ENCODE results near the gene BIN1. TPM values are rescaled to one million over a fixed set of nuclear protein-coding genes. Genes with fewer than 3 reads are reported as not detected.
"Not testable (repeated sequence)": the region's sequence is repeated elsewhere in the genome, so short reads cannot be mapped to it uniquely, and the experiment has no call there.

Gene BIN1
- total RNA-seq, 1 experiment from 2014 or later = 198 TPM

DNA sequence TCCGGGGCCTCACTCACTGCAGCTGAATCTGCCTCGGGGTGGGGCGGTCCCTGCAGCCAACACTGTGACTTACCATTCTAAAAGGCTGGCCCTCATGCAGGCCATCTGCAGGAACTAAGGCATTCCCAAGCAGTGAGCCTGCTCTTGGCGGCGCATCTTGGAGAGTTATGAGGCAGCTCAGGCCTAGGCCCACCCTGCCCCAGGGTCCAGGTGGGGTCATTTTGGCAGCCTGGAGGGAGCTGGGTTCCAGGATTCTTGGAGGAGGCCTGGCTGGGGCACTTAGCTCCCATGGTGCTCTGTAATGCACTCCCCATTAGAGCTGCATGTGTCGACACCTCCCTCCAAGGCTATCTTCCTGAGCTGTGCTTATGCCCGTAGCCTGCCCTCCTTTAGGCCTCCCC, 14.8 kb upstream of the BIN1 start:
- no peak overlapping the region for H3K4me3 ChIP-seq (ENCODE audit: low read depth, low read length)
- TF ChIP-seq, protein P1, sequence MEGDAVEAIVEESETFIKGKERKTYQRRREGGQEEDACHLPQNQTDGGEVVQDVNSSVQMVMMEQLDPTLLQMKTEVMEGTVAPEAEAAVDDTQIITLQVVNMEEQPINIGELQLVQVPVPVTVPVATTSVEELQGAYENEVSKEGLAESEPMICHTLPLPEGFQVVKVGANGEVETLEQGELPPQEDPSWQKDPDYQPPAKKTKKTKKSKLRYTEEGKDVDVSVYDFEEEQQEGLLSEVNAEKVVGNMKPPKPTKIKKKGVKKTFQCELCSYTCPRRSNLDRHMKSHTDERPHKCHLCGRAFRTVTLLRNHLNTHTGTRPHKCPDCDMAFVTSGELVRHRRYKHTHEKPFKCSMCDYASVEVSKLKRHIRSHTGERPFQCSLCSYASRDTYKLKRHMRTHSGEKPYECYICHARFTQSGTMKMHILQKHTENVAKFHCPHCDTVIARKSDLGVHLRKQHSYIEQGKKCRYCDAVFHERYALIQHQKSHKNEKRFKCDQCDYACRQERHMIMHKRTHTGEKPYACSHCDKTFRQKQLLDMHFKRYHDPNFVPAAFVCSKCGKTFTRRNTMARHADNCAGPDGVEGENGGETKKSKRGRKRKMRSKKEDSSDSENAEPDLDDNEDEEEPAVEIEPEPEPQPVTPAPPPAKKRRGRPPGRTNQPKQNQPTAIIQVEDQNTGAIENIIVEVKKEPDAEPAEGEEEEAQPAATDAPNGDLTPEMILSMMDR (IDR thresholded peaks at IDR 0.05; ENCODE audit: insufficient read depth in 1 of 2, low read depth in 1 of 2, low read length in 1 of 2, severe bottlenecking in 1 of 2, unreplicated experiment in 1 of 2) = no peak
- no peaks in the 10 kb centered on the region; the same call in none of the 2 replicates for H3K36me3 ChIP-seq (ENCODE audit: control insufficient read depth, insufficient read depth, low read length)
- H3K4me1 Mint-ChIP-seq (ENCODE audit: low read depth, unreplicated experiment) = peaks cover 52% of the 10 kb centered on the region
- intact Hi-C loops (cut with micrococcal nuclease; ENCODE audit: unreplicated experiment) = no loop called here
- H3K27me3 Mint-ChIP-seq (ENCODE audit: insufficient read depth, unreplicated experiment) = no peaks in the 10 kb centered on the region
- H3K9me3 Mint-ChIP-seq (ENCODE audit: unreplicated experiment) = no peaks in the 10 kb centered on the region
- POLR2A ChIA-PET = no interaction called here
- H3K27ac Mint-ChIP-seq (ENCODE audit: unreplicated experiment) = peak overlapping the region; percentile 55
- peaks cover 82% of the 10 kb centered on the region for H3K4me1 ChIP-seq
- H3K27me3 ChIP-seq (replicated peaks; ENCODE audit: control insufficient read depth, insufficient read depth, low read length) = no peaks in the 10 kb centered on the region
- H3K9me3 ChIP-seq = no peaks in the 10 kb centered on the region
- BruUV-seq (replicated peaks) = no TSS peak
- no peak overlapping the region for H3K4me3 Mint-ChIP-seq (ENCODE audit: unreplicated experiment)
- peaks cover 9% of the 10 kb centered on the region for H3K36me3 Mint-ChIP-seq (ENCODE audit: insufficient read depth, unreplicated experiment)
- DNase-seq = peak in 1 of 2 experiments; percentile 47
- CTCF ChIA-PET = interaction anchor here (1.1 kb wide), 1 partner anchor 75 kb away, joined by 4 read pairs; no protein-coding TSS in a partner anchor

DNA sequence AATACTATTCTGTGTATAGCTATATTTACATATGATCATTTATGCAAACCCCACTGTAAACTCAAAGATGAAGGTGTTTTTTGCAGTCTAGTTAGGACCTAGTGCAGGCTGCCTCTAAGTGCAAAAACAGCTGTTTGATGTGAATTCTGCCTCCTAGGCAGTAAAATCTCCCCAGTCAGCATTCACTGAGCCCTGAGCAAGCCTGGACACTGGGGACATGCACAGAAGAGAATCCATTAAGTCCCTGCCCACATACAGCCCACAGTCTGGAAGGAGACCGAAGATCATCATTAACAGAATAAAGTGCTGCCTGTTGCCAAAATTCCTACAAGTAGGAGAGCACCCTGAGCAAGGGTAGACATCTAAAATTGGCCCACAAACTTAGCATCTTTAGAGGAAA, 14.4 kb upstream of the BIN1 start:
- H3K36me3 ChIP-seq (ENCODE audit: control insufficient read depth, insufficient read depth, low read length) = no peaks in the 10 kb centered on the region; the same call in none of the 2 replicates
- H3K4me3 ChIP-seq (ENCODE audit: low read depth, low read length) = no peak overlapping the region
- TF ChIP-seq, protein P1 (IDR thresholded peaks at IDR 0.05; ENCODE audit: insufficient read depth in 1 of 2, low read depth in 1 of 2, low read length in 1 of 2, severe bottlenecking in 1 of 2, unreplicated experiment in 1 of 2) = no peak
- Mint-ChIP-seq H3K4me1 (ENCODE audit: low read depth, unreplicated experiment) (peaks cover 51% of the 10 kb centered on the region), H3K9me3 (ENCODE audit: unreplicated experiment) (no peaks in the 10 kb centered on the region), H3K27me3 (ENCODE audit: insufficient read depth, unreplicated experiment) (no peaks in the 10 kb centered on the region), H3K4me3 (ENCODE audit: unreplicated experiment) (no peak overlapping the region), H3K36me3 (ENCODE audit: insufficient read depth, unreplicated experiment) (peaks cover 9% of the 10 kb centered on the region), H3K27ac (ENCODE audit: unreplicated experiment) (peak overlapping the region; percentile 76)
- no peaks in the 10 kb centered on the region for H3K9me3 ChIP-seq
- POLR2A ChIA-PET = no interaction called here
- no peaks in the 10 kb centered on the region for H3K27me3 ChIP-seq (replicated peaks; ENCODE audit: control insufficient read depth, insufficient read depth, low read length)
- BruUV-seq (replicated peaks) = no TSS peak
- peaks cover 82% of the 10 kb centered on the region for H3K4me1 ChIP-seq
- CTCF ChIA-PET = interaction anchor here (0.8 kb wide), 1 partner anchor 15 kb away, joined by 3 read pairs; the partner anchor contains the start of gene BIN1
- no peak for DNase-seq
- intact Hi-C loops (cut with micrococcal nuclease; ENCODE audit: unreplicated experiment) = no loop called here

DNA sequence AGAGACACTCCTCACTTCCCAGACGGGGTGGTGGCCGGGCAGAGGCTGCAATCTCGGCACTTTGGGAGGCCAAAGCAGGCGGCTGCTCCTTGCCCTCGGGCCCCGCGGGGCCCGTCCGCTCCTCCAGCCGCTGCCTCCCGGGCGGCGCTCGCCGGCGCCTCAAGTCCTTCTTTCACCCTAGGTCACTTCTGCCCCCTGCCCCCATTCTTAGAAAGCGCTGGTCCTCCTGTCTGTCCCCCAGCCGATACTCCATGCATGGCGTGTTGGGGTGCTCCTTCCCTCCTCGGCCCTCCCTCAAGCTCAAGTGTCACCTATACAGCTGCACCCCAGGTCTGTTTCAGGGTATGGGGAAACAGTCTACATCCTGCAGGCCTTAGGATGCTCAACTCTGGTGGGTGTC, 13.5 kb upstream of the BIN1 start:
- H3K36me3 Mint-ChIP-seq (ENCODE audit: insufficient read depth, unreplicated experiment); BruUV-seq (replicated peaks); H3K4me3 ChIP-seq (ENCODE audit: low read depth, low read length); H3K27me3 ChIP-seq (replicated peaks; ENCODE audit: control insufficient read depth, insufficient read depth, low read length); H3K27me3 Mint-ChIP-seq (ENCODE audit: insufficient read depth, unreplicated experiment); intact Hi-C loops (cut with micrococcal nuclease; ENCODE audit: unreplicated experiment); POLR2A ChIA-PET; H3K9me3 ChIP-seq; H3K9me3 Mint-ChIP-seq (ENCODE audit: unreplicated experiment); H3K36me3 ChIP-seq (ENCODE audit: control insufficient read depth, insufficient read depth, low read length); DNase-seq: not testable (repeated sequence)
- peak overlapping the region; percentile 76 for H3K27ac Mint-ChIP-seq (ENCODE audit: unreplicated experiment)
- peaks cover 79% of the 10 kb centered on the region for H3K4me1 ChIP-seq
- peaks cover 47% of the 10 kb centered on the region for H3K4me1 Mint-ChIP-seq (ENCODE audit: low read depth, unreplicated experiment)
- peak overlapping the region; percentile 15 for H3K4me3 Mint-ChIP-seq (ENCODE audit: unreplicated experiment)
- CTCF ChIA-PET = interaction anchor here (0.8 kb wide), 1 partner anchor 14 kb away, joined by 3 read pairs; the partner anchor contains the start of gene BIN1

All from Caco-2 (cell line).